IPS-18c (cell line): ENCODE results near the gene C11orf65.
A peak's percentile ranks its signal among the peaks of the same experiment; 100 is the strongest.
"Not testable (repeated sequence)": the region's sequence is repeated elsewhere in the genome, so short reads cannot be mapped to it uniquely, and the experiment has no call there.

Experiments
- H3K4me3 ChIP-seq: 2 replicates; pipeline ENCODE4 v1.7.0; 2013; ENCODE audit warnings: low read depth, mild to moderate bottlenecking, low read length, moderate library complexity; ENCODE audit not compliant: insufficient read depth
- H3K9me3 ChIP-seq: one replicate; pipeline ENCODE4 v1.6.1; 2013; ENCODE audit warnings: mild to moderate bottlenecking, low read length, moderate library complexity; ENCODE audit not compliant: control insufficient read depth, insufficient read depth

C11orf65 gene

DNA sequence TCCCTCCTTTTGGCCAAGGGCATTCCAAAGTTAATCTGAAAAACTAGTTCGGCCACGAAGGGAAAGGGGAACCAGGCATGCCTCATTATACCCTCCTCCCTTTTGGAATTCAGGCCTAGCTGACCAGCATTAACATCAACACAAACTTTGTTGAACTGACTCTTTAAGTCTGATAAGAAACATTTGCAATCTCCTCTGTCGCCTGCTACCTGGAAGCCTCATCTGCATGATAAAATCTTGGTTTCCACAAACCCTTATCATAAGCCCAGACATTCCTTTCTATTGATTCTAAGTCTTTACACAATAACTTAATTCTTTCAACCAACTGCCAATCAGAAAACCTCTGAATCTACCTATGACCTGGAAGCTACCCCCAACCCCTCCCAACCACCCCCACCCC lies 19.5 kb upstream of the C11orf65 start:
- no peak overlapping the region for H3K4me3 ChIP-seq

DNA sequence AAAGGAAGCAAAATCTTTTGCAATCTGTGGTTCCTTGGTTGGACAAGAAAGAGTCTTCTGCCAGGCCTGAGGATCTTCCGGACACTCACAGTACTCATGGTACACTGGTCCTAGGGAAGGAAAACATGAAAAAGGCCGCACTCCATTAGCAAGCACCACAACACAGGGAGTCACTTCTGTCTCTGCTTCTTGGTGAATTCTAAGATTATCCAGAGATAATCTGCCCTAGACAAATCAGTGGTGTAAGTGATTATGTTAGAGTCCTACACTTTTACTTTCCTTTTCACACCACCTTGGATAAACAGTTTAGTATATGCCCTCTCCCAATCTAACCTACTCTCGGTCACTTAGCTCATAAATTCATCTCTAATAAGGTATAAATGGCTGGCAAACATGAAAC lies 19.0 kb upstream of the C11orf65 start:
- H3K9me3 ChIP-seq: no peaks in the 10 kb centered on the region
- no peak overlapping the region for H3K4me3 ChIP-seq

More for the DNA sequence above, 19.5 kb upstream of the C11orf65 start:
- H3K9me3 ChIP-seq: no peaks in the 10 kb centered on the region

DNA sequence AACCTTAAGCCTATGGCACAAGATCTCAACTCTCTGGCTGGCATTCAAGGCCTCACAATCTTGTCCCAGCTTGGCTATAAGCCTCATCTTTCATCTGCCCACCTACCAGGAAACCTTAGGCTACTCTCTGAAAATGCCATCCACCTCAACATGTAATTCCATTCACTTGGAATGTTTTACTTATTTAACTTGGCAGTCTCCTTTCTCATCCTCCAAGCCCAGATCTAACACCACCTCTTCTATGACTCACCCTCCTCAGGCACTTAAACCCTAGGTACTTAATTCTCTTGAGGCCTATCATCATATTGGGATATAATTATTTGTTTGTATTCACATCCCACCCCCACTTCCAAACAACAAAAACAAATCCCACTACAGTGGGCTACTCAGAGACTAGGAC lies 15.8 kb upstream of the C11orf65 start:
- no peak overlapping the region for H3K4me3 ChIP-seq
- H3K9me3 ChIP-seq: no peaks in the 10 kb centered on the region

DNA sequence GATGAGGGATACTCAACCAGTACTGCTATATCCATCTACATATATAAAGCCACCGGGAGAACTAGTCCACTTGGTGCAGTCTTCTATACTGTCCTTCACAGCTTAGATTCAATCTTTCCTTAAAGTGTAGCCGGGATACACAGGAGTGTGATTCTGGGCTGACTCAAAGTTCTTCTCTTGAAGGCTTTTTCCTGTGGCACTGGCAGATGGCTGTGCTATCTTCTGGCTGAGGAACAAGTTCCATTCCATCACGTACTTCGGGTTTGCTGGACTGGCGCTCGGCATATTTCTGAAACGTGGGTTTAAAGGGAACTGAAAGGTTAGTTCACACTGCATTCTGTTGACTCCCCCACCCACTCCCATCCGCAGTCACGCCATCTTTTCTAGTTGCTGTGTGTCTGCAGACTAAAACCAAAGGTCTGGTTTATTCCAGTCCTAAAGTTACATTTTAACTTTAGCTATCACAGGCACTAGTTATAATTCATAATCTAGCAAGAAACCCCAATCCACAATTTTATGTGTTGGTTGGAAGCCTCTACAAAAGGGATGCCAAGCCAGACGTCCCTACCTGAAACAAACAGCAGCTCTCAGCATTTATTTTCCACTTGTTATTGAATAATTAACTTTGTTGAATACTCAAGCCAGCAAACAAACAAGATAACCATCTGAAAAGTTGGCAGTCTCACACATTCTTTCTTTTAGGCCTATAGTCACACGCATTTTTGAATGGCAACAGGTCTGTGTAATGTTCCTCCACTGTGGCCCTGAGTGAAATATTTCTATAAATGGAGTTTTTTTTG lies 7.5 kb upstream of the C11orf65 start:
- Histone ChIP-seq H3K4me3 (no peak overlapping the region), H3K9me3 (no peaks in the 10 kb centered on the region)

DNA sequence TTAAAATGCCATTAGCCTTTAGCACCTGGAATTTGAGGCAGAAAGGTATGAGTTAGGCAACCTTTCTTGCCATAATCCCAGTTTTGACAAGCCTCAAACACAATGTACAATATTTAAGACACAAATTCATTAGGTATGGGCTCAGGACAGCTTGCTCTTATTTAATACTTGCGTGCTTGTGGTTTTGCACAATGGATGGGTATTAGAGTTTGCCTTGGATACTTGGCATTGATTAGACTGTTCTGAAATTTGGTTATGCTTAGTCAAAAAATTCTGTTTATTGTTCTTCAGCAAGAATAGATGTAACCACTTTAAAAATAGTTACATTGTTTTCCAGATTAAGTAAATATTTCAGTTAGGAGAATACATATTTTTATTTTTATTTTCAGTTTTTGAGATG lies 5.4 kb upstream of the C11orf65 start:
- Histone ChIP-seq H3K9me3 (no peaks in the 10 kb centered on the region), H3K4me3 (no peak overlapping the region)

DNA sequence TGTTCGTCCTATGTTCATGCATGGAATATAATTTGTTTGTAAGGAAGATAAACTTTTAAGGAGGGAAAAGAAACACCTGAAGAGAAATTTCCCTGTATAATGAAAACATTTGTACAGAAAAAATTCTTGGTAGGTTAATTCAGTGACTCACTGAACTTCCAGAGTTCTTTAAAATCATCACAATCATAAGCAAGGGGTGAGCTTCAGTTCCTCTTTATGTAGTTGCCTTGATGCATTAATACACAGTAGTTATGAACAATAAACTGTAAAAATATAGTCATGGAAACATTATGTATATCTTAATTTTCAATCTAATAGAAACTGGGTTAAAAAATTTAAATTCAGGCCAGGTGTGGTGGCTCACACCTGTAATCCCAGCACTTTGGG lies 1.1 kb upstream of the C11orf65 start:
- Histone ChIP-seq H3K9me3 (no peaks in the 10 kb centered on the region), H3K4me3 (no peak overlapping the region)

DNA sequence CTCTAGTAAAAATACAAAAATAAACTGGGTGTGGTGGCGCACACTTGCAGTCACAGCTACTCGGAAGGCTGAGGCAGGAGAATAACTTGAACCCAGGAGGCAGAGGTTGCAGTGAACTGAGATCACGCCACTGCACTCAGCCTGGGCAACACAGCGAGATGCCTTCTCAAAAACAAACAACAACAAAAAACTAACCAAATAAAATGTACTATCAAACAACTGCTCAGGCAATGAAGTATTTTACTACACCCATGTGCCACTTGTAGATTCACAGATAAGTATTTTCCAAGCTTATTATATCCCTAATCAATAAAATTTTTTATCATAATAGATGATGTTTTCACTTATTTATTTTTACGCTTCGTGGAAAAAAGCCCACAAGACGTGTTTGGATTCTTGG lies 924 bp downstream of the C11orf65 start:
- Histone ChIP-seq H3K4me3 (peak overlapping the region; percentile 78; the same call in 1 of the 2 replicates), H3K9me3 (no peaks in the 10 kb centered on the region)

DNA sequence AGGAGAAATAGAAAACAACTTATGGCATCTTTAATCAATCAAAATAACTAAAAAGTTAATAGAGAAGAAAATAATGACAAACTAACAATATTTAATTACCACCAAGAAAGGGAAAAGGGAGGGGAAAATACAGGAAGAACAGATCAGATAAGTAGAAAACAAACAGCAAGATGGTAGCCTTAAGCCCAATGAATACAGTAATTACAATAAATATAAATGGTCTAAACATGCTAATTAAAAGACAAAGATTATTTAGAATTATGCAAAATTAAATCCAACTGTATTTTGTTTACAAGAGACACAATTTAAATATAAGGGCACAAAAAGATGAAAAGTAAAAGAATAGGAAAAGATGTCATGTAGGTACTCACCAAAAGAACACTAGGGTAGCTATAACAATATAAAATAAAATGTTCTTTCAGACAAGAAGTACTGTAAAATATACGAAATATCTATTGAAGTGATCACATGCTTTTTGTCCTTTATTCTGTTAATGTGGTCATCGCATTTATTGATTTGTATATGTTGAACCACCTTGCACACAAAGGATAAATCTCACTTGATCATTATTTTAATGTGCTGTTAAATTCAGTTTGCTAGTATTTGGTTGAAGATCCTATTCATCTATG lies 14.0 kb downstream of the C11orf65 start:
- no peaks in the 10 kb centered on the region for H3K9me3 ChIP-seq
- no peak overlapping the region for H3K4me3 ChIP-seq

DNA sequence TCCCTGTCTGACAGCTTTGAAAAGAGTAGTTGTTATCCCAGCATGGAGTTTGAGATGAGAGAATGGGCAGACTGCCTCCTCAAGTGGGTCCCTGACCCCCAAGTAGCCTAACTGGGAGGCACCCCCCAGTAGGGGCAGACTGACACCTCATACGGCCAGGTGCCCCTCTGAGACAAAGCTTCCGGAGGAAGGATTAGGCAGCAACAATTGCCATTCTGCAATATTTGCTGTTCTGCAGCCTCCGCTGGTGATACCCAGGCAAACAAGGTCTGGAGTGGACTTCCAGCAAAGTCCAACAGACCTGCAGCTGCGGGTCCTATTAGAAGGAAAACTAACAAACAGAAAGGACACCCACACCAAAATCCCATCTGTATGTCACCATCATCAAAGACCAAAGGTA lies 25.9 kb downstream of the C11orf65 start:
- not testable (repeated sequence) for H3K4me3 ChIP-seq, H3K9me3 ChIP-seq

DNA sequence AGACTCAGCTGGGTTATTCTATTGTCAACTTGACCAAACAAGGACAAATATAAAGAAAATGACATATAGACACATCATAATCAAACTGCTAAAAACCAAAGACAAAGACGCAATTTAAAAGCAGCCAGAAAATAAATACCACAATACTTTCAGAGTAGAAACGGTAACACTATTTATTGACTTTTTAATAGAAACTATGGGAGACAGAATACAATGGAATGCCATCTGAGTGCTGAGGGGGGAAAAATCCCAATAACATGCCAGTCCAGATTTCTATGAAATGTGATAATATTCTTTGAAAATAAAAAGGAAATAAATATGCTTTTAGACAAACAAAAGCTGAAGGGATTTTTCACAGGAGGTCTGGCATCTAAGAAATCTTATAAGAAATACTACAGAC lies 30.7 kb downstream of the C11orf65 start:
- Histone ChIP-seq H3K9me3 (peaks cover 8% of the 10 kb centered on the region), H3K4me3 (no peak overlapping the region)

DNA sequence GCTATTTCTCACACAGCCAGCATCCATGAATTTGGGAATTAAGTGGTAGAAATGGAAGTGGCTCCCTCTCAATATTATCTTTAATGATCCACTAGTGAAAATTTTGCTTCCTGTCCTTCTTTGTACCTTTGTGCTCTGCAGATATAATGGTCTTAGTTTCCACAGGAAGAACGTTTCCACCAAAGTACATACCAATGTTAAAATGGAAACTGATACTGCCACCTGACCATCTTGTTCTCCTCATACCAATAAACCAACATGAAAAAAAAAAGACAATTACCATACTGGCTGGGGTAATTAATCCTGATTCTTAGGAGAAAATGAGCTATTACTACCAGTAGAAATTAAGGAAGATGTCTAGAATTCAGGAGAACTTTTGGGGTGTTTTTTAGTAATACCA lies 32.3 kb downstream of the C11orf65 start:
- no peak overlapping the region for H3K4me3 ChIP-seq
- H3K9me3 ChIP-seq: no peaks in the 10 kb centered on the region

DNA sequence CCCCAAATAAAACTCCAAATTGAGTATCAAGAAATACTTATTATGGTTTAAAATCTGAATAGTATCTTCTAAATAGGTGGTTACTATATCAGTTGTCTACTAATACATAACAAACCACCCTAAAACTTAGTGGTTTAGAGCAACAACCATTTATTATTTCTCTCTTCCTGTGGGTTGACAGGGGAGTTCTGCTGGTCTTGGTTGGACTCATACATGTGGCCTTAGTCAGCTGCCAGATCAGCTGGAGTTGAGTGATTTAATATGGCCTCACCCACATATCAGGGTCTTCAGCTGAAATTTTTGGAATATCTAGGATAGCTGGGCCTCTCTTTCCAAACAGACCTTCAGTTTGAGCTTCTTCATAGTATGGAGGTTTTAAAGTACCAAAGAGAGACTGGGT lies 34.5 kb downstream of the C11orf65 start:
- Histone ChIP-seq H3K9me3 (no peaks in the 10 kb centered on the region), H3K4me3 (no peak overlapping the region)

DNA sequence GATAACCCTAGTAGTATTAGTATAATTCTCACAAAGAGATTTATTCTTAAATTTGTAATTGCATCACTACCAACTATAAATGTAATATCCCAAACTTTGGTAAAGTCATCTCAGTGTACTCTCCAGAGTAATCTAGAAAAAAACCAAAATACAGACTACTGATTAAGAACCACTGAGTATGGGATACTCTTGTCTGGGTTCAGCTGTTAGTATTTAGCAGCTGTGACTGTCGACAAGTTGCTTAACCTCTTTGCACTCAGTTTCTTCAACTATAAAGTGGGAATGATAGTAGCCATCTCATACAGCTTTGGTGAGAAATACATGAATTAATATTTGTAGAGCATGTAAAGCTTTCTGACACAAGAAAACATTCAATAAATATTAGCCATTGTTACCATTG lies 35.3 kb downstream of the C11orf65 start:
- no peak overlapping the region for H3K4me3 ChIP-seq
- no peaks in the 10 kb centered on the region for H3K9me3 ChIP-seq

DNA sequence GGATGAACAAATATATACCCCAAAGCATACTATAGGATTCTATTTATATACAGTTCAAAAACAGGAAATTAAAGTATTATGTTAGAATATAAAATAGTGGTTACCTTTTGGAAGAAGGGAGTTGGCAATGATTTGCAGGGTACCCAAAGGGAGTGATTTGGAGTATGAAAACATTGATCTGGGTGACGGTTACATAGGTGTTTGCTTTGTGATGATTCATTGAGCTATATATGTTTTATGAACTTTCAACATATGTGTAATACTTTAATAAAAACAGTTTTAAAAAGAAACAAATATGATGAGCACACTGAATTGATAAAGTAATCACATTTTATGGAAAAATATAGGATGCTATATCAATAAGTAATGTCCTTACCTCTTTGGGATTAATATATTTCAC lies 36.0 kb downstream of the C11orf65 start:
- no peak overlapping the region for H3K4me3 ChIP-seq

DNA sequence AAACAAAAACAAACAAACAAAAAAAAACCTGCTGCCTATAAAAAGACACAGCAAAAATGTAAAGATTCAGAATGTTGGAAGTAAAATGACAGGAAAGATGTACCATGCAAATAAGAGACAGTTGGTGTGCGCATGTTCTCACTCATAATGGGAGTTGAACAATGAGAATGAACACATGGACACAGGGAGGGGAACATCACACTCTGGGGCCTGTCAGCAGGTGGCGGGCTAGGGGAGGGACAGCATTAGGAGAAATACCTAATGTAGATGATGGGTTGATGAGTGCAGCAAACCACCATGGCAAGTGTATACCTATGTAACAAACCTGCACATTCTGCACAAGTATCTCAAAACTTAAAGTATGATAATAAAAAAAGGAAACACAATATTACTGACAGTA lies 49.8 kb downstream of the C11orf65 start:
- H3K9me3 ChIP-seq: not testable (repeated sequence)

More for the DNA sequence above, 36.0 kb downstream of the C11orf65 start:
- no peaks in the 10 kb centered on the region for H3K9me3 ChIP-seq

DNA sequence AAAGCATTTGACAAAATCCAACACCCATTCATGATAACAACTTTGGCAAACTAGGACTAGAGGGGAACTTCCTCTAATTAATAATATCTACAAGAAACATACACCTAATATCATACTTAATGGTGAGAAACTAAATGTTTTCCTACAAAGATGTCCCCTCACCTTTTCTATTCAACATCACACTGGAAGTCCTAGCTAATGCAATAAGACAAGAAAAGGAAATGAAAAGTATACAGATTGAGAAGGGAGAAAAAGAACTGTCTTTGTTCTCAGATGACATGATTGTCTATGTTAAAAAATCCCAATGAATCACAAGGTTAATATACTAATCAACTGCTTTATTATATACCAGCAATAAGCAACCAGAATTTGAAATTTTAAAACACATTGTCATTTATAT lies 52.4 kb downstream of the C11orf65 start:
- no peaks in the 10 kb centered on the region for H3K9me3 ChIP-seq

More for the DNA sequence above, 49.8 kb downstream of the C11orf65 start:
- not testable (repeated sequence) for H3K4me3 ChIP-seq

DNA sequence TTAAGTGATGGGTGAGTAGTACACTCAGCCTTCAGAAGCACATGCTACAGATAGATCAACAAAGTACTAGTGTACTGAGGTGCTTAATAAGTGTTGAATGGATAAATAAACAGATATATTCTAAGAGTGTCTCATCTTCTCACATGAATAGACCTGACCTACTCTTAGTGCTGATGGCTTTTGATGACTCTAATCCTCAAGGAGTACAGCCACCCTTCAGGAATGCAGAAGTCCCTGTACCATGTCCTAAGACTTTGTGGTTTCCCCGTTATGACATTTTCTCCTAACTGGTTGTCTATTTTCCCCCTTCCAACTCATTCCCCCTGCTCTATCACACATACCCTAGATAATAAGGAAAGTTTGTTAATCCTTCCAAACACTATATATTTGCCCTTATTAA lies 61.6 kb downstream of the C11orf65 start:
- no peak overlapping the region for H3K4me3 ChIP-seq

More for the DNA sequence above, 52.4 kb downstream of the C11orf65 start:
- no peak overlapping the region for H3K4me3 ChIP-seq

DNA sequence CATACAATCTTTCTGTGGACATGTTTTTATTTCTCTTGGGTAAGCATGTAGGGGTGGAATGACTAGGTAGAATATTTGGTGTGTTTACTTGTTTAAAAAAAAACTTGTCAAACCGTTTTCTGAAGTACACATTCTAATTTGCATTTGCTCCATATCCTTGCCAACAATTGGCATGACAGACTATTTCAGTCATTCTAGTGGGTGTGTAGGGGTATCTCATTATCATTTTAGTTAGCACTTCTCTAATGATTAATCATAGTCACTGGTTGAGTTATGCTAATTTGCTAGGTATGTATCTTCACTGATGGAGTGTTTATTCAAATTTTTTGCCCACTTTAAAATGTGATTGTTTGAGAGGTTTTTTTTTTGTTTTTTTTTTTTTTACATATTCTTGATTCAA lies 64.3 kb downstream of the C11orf65 start:
- H3K4me3 ChIP-seq: no peak overlapping the region
- H3K9me3 ChIP-seq: no peaks in the 10 kb centered on the region

More for the DNA sequence above, 61.6 kb downstream of the C11orf65 start:
- H3K9me3 ChIP-seq: no peaks in the 10 kb centered on the region
